PFSK-1 (cell line): ENCODE data around the gene TAGLN2.

Source experiments
- POLR2AphosphoS5 ChIP-seq: IDR thresholded peaks from 2 replicates; pipeline ENCODE4 v1.6.1; 2012; ENCODE audit warnings: low read depth, mild to moderate bottlenecking, control low read depth, low read length, moderate library complexity
- TF ChIP-seq, protein P1 (sequence below), 2 experiments: IDR thresholded peaks; 2 replicates each; pipeline versions ENCODE4 v1.6.1 to v1.8.0; 2011 to 2012; ENCODE audit warnings: low read depth in 2 of 2, low read length in 2 of 2, control low read depth in 1 of 2, inconsistent platforms in 1 of 2, mild to moderate bottlenecking in 1 of 2, moderate library complexity in 1 of 2; ENCODE audit not compliant: insufficient read depth in 1 of 2

- no peak for TF ChIP-seq POLR2AphosphoS5
- TF ChIP-seq, protein P1, sequence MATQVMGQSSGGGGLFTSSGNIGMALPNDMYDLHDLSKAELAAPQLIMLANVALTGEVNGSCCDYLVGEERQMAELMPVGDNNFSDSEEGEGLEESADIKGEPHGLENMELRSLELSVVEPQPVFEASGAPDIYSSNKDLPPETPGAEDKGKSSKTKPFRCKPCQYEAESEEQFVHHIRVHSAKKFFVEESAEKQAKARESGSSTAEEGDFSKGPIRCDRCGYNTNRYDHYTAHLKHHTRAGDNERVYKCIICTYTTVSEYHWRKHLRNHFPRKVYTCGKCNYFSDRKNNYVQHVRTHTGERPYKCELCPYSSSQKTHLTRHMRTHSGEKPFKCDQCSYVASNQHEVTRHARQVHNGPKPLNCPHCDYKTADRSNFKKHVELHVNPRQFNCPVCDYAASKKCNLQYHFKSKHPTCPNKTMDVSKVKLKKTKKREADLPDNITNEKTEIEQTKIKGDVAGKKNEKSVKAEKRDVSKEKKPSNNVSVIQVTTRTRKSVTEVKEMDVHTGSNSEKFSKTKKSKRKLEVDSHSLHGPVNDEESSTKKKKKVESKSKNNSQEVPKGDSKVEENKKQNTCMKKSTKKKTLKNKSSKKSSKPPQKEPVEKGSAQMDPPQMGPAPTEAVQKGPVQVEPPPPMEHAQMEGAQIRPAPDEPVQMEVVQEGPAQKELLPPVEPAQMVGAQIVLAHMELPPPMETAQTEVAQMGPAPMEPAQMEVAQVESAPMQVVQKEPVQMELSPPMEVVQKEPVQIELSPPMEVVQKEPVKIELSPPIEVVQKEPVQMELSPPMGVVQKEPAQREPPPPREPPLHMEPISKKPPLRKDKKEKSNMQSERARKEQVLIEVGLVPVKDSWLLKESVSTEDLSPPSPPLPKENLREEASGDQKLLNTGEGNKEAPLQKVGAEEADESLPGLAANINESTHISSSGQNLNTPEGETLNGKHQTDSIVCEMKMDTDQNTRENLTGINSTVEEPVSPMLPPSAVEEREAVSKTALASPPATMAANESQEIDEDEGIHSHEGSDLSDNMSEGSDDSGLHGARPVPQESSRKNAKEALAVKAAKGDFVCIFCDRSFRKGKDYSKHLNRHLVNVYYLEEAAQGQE (IDR thresholded peaks at IDR 0.05; ENCODE audit: insufficient read depth in 1 of 2, low read depth in 2 of 2, low read length in 2 of 2), result no peak
Observed at GRCh38 chr1:159900086-159900680, 25.1 kb downstream of the TAGLN2 start, which contains the start of gene CFAP45.
